NCI-H187 (cell line): ENCODE measurements around the gene TMOD1.

Experiments used
- DNase-seq, 2 experiments: peaks; one replicate each; lab custom pipeline; 2025; lab: John Stamatoyannopoulos, UW

Gene TMOD1

DNA sequence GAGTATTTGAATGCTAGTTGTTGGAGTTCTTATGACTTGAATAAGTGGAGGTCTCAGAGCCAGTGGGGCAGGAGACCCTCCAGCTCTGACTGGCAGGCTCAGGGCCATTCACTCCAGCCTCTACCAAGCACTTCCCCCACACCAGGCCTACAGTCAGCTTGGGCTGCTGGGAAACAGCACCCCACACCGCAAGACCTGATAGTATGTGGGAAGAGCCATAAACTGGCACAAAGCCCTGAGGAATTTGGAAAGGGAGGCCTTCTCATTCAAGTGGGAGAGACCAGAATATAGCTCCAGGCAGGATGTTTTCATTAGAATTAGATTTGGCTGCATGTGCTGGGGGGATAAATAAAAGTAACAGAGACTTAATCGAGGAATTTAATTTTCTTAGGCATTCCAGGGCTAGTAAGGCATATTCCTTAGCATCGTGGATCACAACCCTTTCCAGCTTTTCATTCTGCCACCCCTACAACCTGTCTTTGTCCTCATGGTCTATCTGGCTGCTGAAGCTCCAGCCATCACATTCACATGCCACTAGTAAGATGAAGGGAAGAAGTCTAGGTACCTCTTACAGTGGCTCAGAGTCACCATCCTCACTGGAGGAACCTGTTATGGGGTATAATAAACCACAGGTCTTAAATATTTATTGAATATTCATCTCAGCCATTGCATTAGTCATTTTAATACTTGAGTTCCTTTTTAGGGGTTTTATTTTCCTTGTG, 47.5 kb downstream of the TMOD1 start:
- DNase-seq, result no peak

DNA sequence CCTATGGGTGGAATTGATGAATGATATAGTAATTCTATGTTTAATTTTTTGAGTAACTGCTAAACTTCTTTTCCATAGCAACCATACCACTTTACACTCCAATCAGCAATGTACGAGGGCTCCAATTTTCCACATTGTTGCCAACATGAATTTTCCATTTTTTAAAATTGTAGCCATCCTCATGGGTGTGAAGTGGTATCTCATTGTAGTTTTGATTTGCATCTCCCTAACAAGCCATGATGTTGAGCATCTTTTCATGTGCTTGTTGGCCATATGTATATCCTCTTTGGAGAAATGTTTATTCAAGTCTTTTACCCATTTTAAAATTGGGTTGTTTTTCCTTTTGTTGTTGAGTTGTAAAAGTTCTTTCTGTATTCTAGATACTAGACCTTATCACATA, 48.9 kb downstream of the TMOD1 start:
- DNase-seq, result no peak

DNA sequence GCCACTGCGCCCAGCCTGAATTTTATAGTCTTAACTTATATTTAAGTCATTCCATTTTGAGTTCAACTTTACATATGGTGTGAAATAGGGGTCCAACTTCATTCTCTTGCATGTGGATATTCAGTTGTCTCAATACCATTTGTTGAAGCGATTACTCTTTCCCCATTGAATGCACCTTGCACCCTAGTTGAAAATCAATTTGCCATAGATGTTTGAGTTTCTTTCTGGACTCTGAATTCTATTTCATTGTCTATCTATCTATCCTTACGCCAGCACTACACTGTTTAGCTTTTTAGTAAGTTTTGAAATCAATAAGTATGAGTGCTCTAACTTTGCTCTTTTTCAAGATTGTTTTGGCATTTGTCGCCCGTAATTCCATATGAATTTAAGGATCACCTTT, 49.8 kb downstream of the TMOD1 start:
- DNase-seq, result no peak

DNA sequence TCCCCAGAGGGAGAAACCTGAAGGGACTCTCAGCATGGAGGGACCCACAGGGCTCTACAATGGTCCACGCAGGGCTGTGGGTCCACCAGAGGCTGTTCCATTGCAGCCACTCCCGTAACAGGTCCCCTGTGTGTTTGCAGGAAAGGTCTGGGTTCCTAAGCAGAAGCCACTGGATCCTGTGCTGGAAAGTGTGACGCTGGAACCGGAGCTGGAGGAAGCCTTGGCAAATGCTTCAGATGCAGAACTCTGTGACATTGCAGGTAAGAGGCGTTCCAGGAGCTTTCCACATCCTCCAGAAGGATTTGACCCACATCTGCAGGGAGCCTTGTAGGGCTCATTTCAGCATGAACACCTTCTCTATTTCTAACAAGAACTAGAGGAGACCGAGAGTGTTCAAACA, 51.7 kb downstream of the TMOD1 start:
- no peak for DNase-seq

DNA sequence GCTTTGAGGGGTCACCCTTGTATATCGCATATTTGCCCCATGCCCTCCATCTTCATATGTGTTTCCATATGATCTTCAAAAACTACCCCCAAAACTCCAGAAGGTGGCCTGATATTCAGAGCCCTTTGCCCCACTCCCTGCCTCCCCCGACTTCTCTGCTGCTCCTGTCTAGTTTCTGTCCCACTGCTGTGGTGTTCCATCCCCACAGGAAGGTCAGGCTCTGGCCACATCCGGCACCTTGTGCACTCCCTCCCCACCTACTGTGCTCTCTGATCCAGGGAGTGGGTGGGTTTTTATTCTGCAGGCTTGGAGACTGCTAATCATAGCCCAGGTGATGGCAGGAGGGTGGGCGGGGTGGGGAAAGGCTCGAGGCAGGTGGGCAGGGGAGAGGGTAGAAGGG, 52.4 kb downstream of the TMOD1 start:
- no peak for DNase-seq

DNA sequence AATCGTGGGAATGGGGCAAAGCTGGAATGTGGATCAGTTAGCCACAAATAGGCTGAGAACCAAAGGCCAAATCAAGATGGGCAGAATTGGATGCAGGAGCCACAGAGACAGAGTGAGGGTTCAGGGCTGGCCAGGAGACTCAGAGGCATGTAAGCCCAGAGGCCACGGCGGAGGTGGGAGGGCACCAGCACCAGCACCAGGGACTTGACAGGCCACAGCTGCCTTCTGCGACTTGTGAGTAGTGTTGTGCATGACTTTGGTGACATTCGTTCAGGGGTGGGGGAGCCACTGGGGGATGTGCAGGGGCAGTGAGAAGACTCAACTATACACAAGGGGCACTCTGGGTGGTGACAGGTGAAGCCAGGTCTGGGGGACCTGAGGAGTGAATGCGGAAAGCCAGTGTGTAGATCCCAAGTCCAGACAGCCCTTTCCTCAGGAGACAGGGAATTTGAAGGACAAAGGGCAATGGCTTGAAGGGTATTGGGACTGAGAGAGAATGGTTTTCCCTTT, 53.2 kb downstream of the TMOD1 start:
- no peak for DNase-seq

DNA sequence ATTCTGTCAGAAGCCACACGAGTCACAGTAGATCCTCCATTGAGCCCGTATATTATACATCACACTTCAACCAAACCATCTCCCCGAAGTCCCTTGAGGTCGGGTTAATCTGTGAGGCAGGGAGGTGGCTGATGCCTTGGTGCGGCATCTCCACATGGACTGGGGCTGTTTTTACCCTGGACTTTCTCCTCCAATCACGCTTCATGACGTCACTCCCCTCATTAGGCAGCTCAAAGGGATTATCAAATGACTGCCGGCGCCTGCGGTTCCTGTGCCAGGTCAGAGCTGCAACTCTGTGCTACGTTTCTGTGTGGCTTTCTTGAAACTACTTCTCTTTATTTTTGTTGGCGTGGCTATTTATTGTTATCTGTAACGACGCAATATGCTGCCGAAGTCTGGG, 53.7 kb downstream of the TMOD1 start:
- no peak for DNase-seq

DNA sequence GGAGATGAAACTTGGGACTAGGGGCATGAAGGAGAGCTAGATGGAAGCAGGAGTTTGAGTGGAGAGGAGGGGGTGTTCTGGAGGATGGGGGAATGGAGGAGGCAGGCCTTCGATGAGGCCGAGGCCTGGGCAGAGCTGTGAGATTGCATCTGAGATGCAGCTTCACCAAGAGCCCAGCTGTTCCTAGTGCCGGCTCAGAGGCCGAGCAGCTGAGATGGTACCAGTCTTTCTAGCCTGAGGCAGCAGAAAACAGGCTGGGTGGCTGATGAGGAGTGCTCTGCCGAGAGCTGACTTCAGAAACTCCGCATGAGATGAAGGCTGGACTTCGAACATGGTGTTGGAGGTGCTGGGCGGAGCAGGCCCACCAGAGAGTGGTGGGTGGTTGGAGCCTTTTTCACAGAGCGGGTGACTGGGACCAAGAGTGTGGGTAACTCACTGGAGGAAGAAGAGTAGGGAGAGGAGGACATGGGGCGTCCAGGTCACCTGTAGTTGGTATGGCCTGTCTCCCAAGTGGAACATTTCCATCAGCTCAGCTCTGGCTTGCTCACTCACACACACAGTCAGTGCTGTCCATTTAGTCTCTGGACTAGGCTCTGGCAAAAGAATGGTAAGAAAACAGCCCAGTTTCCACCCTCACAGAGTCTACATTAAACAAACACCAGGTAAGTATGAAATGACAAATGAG, 54.7 kb downstream of the TMOD1 start:
- no peak for DNase-seq

DNA sequence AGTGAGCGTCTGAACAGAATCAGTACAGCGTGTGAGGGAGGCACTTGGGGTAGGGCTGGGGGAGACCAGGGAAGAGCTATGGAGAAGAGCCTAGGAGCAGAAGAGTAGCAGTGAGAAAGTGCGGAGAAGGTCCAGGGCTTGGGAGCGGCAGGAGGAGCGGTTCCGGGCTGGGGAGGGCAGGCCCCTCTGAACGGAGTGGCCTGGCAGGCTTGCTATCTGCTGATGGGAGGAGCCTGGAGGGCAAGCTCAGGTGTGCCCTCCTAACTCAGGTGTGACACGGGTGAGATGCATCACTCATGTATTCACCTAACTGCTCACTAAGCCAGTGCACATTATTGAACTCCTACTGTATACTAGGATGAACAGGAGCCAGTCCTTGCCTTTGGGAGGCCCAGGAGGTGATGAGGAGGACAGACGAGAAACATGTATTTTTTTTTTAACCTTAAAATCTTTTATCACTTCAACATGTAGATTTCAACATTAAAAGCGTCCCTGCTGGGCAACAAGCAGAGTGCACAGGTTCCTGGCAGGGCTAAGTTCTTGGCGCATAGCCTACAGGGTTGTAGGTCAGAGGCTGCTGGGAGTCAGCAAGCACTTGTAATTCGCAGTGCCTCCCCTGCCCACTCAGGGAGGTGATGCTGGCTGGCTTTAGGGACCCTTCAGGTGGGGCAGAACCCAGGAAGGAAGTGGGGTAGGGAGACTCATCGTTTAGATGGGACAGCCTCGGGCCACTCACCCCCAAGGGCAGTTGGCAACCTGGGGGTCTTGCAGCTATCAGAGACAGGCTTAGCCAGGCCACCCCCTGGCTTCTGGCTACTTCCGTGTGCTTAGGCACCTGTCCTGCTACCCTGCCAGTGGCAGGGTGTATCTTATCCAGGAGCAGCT, 55.5 kb downstream of the TMOD1 start:
- no peak for DNase-seq

DNA sequence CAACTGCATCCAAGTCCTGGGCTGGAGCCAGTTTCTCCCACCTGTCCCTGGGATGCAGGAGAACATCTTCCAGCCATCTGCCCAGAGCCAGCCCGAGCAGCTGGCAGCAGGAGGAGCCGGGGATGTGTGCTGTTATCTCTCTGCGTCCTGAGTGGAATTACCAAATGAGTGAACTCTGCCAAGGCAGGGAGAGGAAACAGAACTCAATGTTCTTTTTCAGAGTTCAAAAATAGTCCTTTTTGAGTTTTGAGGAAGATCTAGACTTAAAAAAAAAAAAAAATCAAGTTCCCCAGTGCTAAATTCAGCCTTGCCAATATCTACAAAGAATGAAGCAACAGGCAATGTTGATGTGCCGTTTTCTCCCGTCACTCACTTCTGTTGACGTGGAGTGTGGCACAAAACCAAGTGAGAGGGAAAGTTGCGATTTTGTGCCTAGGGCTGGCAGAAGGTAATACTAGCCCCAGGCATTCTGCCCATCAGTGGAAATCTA, 56.2 kb downstream of the TMOD1 start:
- no peak for DNase-seq

DNA sequence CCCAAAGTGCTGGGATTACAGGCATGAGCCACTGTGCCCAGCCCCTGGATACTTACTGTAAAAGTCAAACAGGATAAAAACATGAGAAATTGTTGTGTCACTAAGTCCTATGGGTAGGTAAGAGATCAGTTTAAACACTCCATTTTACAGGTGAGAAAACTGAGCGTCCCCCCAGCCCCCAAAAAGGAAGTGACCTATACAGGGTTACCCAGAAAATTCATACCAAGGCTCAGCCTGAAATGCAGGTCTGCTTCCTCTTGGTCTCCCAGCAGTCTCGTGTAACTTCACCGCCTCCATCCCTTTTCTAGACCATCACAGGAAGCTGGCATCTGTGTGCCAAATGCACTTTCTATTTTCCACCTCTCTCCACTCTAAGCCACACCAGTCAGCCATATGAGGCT, 57.2 kb downstream of the TMOD1 start:
- no peak for DNase-seq

DNA sequence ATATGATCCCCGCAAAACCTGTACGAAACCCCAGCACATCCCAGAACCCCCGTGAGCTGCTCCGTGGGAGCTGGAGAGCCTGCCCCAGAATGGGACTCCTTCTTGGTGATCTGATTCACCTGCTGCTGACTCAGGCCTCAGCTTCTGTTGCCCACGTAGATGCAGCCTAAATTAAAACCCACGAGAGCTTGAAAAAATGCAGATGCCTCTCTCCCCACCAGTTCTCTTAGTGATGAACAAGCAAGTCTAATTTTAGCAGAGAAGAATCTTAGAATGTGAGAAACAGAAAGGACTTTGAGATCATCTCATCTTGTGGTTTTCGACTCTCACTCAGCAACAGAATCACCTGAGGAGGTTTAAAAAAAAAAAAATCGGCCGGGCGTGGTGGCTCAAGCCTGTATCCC, 57.6 kb downstream of the TMOD1 start:
- DNase-seq, result no peak

DNA sequence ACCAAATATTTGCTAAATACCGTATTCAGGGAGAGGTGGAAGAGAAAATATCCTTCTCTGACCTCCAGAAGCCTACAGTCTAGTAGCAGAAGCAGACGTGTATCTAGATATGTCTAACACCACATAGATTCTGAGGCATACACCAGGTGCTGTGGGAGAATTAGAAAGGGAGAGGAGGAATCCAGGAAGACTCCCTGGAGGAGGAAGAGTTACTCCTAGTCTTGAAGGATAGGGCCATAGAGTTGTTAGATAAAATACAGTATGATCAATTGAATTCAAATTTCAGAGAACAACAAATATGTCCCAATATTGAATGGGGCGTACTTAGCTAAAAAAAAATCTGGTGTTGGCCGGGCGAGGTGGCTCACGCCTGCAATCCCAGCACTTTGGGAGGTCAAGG, 58.7 kb downstream of the TMOD1 start:
- DNase-seq, result no peak

DNA sequence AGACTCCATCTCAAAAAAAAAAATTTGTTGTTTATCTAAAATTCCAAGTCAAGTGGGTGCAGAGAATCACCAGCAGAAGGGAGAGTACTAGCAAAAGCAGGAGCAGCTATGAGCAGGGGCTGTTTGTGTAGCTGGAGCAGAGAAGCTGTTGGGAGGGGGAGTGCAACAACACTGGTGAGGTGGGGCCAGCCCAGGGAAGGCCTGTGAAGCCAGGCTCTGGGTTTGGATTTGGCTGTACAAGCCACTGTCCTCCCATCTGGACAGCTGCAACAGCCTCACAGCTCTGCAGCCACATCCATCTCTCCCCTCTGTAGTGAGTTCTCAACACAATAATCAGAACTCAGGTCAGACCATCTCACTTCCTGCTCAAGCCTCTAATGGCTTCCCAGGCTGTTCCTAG, 59.4 kb downstream of the TMOD1 start:
- no peak for DNase-seq

DNA sequence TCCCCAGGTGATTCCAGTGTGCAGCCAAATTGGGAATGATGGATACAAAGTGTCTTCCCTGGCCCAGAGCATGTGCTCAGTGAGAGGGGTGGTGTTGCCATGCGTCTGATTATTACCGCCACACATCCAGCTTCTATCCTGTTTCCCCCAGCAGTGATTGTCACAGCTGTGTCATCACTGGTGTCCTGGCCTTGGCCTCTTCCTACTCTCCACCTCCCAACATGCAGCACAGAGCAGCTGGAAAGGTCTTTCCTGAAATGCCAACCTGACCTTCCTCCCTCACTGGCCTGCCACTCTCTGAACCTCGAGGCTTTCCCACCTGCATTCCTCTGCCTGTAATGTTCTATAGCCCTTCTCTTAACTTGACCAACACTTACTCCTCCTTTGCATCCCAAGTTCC, 60.0 kb downstream of the TMOD1 start:
- DNase-seq, result no peak

DNA sequence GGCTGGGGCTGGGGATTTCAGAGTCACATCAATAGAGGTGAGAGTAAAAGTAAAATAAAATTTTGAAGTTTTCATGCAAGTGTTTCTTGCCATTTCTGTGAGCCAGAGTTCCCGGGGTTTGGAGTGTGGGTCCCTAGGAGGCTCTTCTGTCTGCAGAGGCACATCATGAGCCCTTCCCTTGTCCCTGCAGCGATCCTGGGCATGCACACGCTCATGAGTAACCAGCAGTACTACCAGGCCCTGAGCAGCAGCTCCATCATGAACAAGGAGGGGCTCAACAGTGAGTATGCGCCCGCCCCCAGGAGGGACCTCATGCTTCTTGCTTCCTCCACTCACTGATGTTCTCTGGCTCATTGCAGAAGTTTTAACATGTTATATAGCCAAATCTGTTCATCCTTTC, 61.1 kb downstream of the TMOD1 start:
- DNase-seq, result no peak

DNA sequence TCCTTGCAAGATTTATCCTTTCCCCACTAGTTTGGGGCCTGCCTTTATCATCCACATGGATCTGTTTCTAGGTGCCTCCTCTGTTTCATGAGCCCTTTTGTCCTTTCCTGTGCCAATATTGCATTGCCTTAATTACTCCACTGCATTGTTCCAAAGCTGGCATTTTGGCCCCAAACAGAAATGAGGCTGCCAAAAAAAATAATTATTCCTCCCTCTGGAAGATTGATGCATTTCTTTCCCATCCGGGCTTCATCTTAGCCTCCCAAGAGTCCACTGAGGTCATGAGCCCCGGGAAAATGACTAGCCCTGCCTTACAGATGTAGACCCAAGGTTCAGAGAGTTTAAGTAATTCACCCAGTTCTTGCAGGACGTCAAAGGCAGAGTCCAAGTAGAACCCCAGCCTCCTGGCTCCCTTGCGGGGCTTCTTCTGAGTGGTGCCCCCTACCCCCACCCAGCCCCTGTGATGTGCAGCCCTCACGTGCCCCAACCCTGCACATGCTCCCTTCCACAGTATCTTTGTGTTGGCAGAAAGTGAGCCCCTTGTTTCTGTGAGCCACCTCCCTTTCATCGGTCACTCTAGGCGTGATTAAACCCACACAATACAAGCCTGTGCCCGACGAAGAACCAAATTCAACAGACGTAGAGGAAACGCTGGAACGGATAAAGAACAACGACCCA, 62.1 kb downstream of the TMOD1 start:
- DNase-seq, result no peak

DNA sequence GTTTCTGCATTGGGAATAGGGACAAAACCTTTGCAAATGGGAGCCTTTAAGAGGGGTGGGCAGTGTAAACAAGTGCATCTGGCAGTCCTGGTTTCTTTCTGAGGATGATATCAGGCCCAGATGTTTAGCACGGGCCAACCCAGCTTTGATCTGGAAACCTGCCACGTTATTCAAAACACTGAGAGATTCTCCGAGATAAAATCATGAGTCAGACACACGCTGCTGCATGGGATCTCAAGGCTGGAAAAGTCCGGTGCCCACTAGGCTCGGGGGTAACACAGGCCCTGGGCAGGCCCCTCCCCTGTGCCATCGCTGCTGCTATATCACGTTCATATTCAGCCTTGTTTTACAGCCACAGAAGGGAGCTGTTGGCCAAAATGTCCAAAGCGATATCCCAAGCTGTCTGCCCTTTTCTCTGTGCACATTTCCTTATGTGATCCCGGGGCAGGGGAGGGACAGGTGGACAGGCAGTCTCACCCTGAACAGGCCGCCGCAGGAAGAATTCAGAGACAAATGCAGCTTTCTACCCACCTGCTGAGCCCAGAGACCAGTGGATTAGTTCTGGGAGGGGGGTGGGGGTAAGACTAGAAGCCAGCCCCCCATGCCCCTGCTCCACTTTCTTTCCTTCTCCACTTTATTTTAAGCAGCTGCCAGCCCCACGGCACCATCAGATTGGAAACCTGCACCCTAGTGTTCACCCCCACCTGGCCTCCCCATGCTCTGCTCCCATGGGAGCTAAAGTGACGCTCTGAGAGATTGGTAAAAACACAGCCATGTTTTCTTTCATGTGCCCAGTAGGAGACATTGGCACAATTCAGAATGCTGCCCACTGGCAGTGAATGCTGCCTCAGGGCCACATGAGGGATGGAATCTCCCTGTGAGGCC, 63.1 kb downstream of the TMOD1 start:
- DNase-seq, result no peak

DNA sequence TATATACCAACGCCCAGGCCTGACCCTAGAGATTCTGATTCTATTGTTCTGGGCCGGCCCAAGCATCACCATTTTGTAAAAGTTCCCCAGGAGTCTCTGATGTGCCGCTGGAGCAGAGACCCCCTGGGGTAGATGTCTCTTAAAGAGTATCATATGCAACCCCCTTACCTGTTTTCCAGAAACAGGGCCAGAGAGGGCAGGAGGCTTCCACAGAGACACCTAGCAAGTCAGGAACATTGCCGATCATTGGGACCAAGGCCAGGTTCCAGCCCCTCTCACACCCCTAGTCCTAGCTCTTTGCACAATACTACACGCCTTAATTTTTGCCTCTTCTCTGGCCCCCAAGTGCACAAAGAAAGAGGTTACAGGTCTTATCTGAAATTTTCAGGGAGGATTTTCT, 63.8 kb downstream of the TMOD1 start:
- no peak for DNase-seq

DNA sequence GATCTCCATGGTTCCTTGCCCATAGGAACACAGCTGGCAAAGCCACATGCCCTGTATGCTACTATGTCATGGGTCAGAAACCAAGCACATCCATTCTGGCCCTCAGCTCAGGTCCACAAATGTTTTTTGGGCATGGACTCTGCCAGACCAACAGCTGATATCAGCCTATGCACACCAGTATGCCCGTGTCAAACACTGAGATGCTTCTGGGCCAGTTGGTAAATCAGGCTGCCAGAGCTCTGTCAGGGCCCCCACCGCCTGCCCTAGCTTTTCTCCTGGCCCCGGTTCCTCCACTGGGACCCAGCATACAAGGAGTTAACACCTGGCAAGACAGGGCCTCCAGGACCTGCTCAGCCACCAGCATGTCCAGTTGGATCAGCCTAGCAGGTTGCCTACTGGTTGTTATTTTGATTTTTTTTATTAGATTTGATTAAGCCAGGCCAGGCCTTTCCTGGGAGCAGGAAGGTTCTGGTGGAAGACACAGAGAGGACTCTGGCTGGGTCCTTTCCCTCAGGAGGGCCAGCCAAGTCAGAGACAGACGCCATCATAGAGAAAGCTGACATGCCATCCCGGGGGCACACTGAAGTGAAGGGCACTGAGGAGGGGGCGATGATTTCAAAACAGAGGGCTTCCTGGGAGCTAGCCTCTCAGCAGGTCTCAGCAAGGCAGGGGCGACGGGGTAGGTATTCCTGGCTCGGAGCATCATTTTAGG, 65.9 kb downstream of the TMOD1 start:
- DNase-seq, result no peak

DNA sequence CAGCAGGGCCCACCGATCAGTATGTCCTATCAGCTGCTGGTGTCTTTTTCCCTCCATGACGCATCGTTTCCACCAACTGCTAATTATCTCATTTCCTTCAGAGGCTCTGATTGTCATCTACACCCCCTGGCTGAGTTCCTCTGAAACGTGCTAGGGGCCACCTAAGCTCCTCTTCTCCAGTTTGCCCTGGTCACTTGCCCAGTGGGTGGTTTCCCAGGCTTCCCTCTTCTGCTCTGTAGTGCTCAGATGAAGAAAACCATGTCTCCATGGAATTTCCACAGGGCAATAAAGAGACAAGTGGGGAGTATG, 66.4 kb downstream of the TMOD1 start:
- DNase-seq, result no peak
